HG03442 (cell line): Measurements from ENCODE around the gene LTBP3.

Source experiments
- ATAC-seq: cut with Tn5 transposase; IDR thresholded peaks from one replicate; pipeline ENCODE4 v1.9.1; 2021; ENCODE audit warnings: mild to moderate bottlenecking, moderate library complexity; ENCODE audit not compliant: unreplicated experiment

Gene LTBP3

GRCh38 chr11:65558002-65558929, at the start of gene LTBP3:
TSS of gene LTBP3 (minus strand) at chr11:65558359. CDS start at chr11:65557959, 400 bp downstream.
- ATAC-seq, result no peak

GRCh38 chr11:65606876-65607613, 48.9 kb upstream of the LTBP3 start:
- ATAC-seq, result no peak

GRCh38 chr11:65604258-65604657, 46.1 kb upstream of the LTBP3 start:
- no peak for ATAC-seq

- no peak for ATAC-seq
Observed at GRCh38 chr11:65599955-65600246, 41.7 kb upstream of the LTBP3 start.

GRCh38 chr11:65599216-65599954, 41.2 kb upstream of the LTBP3 start:
- no peak for ATAC-seq

- no peak for ATAC-seq
Observed at GRCh38 chr11:65598258-65598699, 40.1 kb upstream of the LTBP3 start.

- ATAC-seq, result no peak
Observed at GRCh38 chr11:65596520-65596919, 38.4 kb upstream of the LTBP3 start.

GRCh38 chr11:65595543-65596281, 37.6 kb upstream of the LTBP3 start, which contains the start of gene KCNK7:
TSS of gene KCNK7 (minus strand) at chr11:65595800. CDS start at chr11:65595772, 28 bp downstream.
- no peak for ATAC-seq

GRCh38 chr11:65595131-65595530, 37.0 kb upstream of the LTBP3 start:
- no peak for ATAC-seq

- ATAC-seq, result no peak
Observed at GRCh38 chr11:65593518-65594414, 35.6 kb upstream of the LTBP3 start.

GRCh38 chr11:65592858-65593517, 34.8 kb upstream of the LTBP3 start:
- no peak for ATAC-seq

GRCh38 chr11:65591939-65592857, 34.0 kb upstream of the LTBP3 start:
- no peak for ATAC-seq

GRCh38 chr11:65590240-65590738, 32.1 kb upstream of the LTBP3 start:
- no peak for ATAC-seq

GRCh38 chr11:65589444-65590239, 31.5 kb upstream of the LTBP3 start:
- ATAC-seq, result no peak

- peak; percentile 79 for ATAC-seq
Observed at GRCh38 chr11:65588199-65589054, 30.3 kb upstream of the LTBP3 start.

GRCh38 chr11:65586676-65587075, 28.5 kb upstream of the LTBP3 start:
- no peak for ATAC-seq
